GM23338 (cell line): ENCODE measurements around the gene CLCN2. TPM values are rescaled to one million over a fixed set of nuclear protein-coding genes. Genes with fewer than 3 reads are reported as not detected.

Source experiments
- ATAC-seq: fragments of 200-7000 bp; cut with Tn5 transposase; 3 replicates; pipeline ENCODE4 v1.9.1; 2020
- DNase-seq: peaks from one replicate; pipeline ENCODE4 v3.0.0-alpha.2; 2015; ENCODE audit warnings: low spot score
- H2AFZ ChIP-seq: fragments of 200-600 bp; sonication (generic); 2 replicates; pipeline ENCODE4 v1.8.0; 2016; ENCODE audit warnings: antibody characterized with exemption, mild to moderate bottlenecking, moderate library complexity
- H3F3A ChIP-seq: fragments of 200-600 bp; sonication (generic); replicated peaks from 2 replicates; pipeline ENCODE4 v1.8.0; 2017; ENCODE audit warnings: antibody characterized with exemption, mixed run types, low read depth
- H3K27ac ChIP-seq: fragments of 200-600 bp; sonication (generic); 2 replicates; pipeline ENCODE4 v1.6.1; 2016; ENCODE audit warnings: low read depth
- H3K27me3 ChIP-seq: fragments of 200-600 bp; sonication (generic); 2 replicates; pipeline ENCODE4 v1.8.0; 2016; ENCODE audit warnings: mild to moderate bottlenecking, mixed run types, moderate library complexity; ENCODE audit not compliant: insufficient read depth
- H3K36me3 ChIP-seq: fragments of 200-600 bp; sonication (generic); 2 replicates; pipeline ENCODE4 v1.8.0; 2016; ENCODE audit warnings: mild to moderate bottlenecking; ENCODE audit not compliant: insufficient read depth
- H3K4me1 ChIP-seq: fragments of 200-600 bp; sonication (generic); 2 replicates; pipeline ENCODE4 v1.8.0; 2016; ENCODE audit warnings: mild to moderate bottlenecking, moderate library complexity; ENCODE audit not compliant: insufficient read depth
- H3K4me2 ChIP-seq: fragments of 200-600 bp; sonication (generic); 2 replicates; pipeline ENCODE4 v1.7.1; 2017; ENCODE audit warnings: mixed run types
- H3K4me3 ChIP-seq: fragments of 200-600 bp; sonication (generic); 2 replicates; pipeline ENCODE4 v1.6.1; 2016; ENCODE audit warnings: mixed run types
- H3K79me2 ChIP-seq: fragments of 200-600 bp; sonication (generic); replicated peaks from 2 replicates; pipeline ENCODE4 v1.8.0; 2017; ENCODE audit warnings: mild to moderate bottlenecking; ENCODE audit not compliant: insufficient read depth
- H3K9me2 ChIP-seq: fragments of 200-600 bp; sonication (generic); 2 replicates; pipeline ENCODE4 v1.8.0; 2017; ENCODE audit not compliant: insufficient read depth
- H4K20me1 ChIP-seq: fragments of 200-600 bp; sonication (generic); replicated peaks from 2 replicates; pipeline ENCODE4 v1.8.0; 2017; ENCODE audit warnings: mild to moderate bottlenecking; ENCODE audit not compliant: insufficient read depth
- H3K27ac Mint-ChIP-seq: 2 replicates; pipeline ENCODE4 v1.8.0; 2020; ENCODE audit warnings: inconsistent platforms, mild to moderate bottlenecking, moderate library complexity, mixed read lengths
- H3K27me3 Mint-ChIP-seq: 3 replicates; pipeline ENCODE4 v1.8.0; 2022; ENCODE audit warnings: low read depth, mild to moderate bottlenecking, moderate library complexity, mixed read lengths, inconsistent platforms; ENCODE audit not compliant: insufficient read depth, poor library complexity
- H3K36me3 Mint-ChIP-seq: 3 replicates; pipeline ENCODE4 v1.8.0; 2021; ENCODE audit warnings: low read depth, mild to moderate bottlenecking, inconsistent platforms, moderate library complexity, mixed read lengths
- H3K4me1 Mint-ChIP-seq: 3 replicates; pipeline ENCODE4 v1.8.0; 2020; ENCODE audit warnings: mild to moderate bottlenecking, inconsistent platforms, mixed read lengths
- H3K4me3 Mint-ChIP-seq: 3 replicates; pipeline ENCODE4 v1.8.0; 2021; ENCODE audit warnings: moderate library complexity, mild to moderate bottlenecking, inconsistent platforms, mixed read lengths
- H3K9me3 Mint-ChIP-seq: 3 replicates; pipeline ENCODE4 v1.8.0; 2020; ENCODE audit warnings: moderate library complexity, mild to moderate bottlenecking, inconsistent platforms, mixed read lengths
- CREB1 ChIP-seq: fragments of 250-450 bp; sonication (Bioruptor Pico); IDR thresholded peaks from 2 replicates; pipeline ENCODE4 v1.5.0; 2020; ENCODE audit warnings: low read depth, mild to moderate bottlenecking, moderate library complexity
- EZH2 ChIP-seq: fragments of 200-600 bp; sonication (generic); IDR thresholded peaks from one replicate; pipeline ENCODE4 v1.8.0; 2017; ENCODE audit warnings: antibody characterized with exemption, mild to moderate bottlenecking, low read depth; ENCODE audit not compliant: unreplicated experiment
- EZH2phosphoT487 ChIP-seq: fragments of 200-600 bp; sonication (generic); IDR thresholded peaks from one replicate; pipeline ENCODE4 v1.8.1; 2018; ENCODE audit warnings: antibody characterized with exemption; ENCODE audit not compliant: unreplicated experiment
- JUNB ChIP-seq: IDR thresholded peaks from one replicate; pipeline ENCODE4 v1.6.1; 2016; ENCODE audit warnings: antibody characterized with exemption; ENCODE audit not compliant: unreplicated experiment
- NANOG ChIP-seq: IDR thresholded peaks from 2 replicates; pipeline ENCODE4 v1.6.1; 2016; ENCODE audit warnings: antibody characterized with exemption, borderline replicate concordance
- POLR2AphosphoS5 ChIP-seq: IDR thresholded peaks from 2 replicates; pipeline ENCODE4 v1.6.1; 2016; ENCODE audit warnings: antibody characterized with exemption, low read depth
- STAT1 ChIP-seq: IDR thresholded peaks from one replicate; pipeline ENCODE4 v1.6.1; 2016; ENCODE audit warnings: antibody characterized with exemption; ENCODE audit not compliant: unreplicated experiment
- ZNF114 ChIP-seq: fragments of 250-450 bp; sonication (Bioruptor Pico); IDR thresholded peaks from 2 replicates; pipeline ENCODE4 v1.5.0; 2020; ENCODE audit warnings: mild to moderate bottlenecking, moderate library complexity
- ZNF331 ChIP-seq: fragments of 250-450 bp; sonication (Bioruptor Pico); IDR thresholded peaks from 2 replicates; pipeline ENCODE4 v1.5.0; 2020; ENCODE audit warnings: low read depth, mild to moderate bottlenecking, moderate library complexity
- polyA plus RNA-seq: library from polyadenylated mRNA; unstranded; fragments of >200 nt; fragmentation: Nextera tagmentation; extraction: Ambion mirVana; gene quantifications from 2 replicates; pipeline ENCODE4 v1.2.1, GENCODE V29; 2016
- total RNA-seq: library from RNA; depleted of rRNA; stranded (reverse); fragments of >200 nt; shearing (Covaris generic); gene quantifications from 2 replicates; pipeline ENCODE4 v1.2.3, GENCODE V29; 2014
- TF ChIP-seq, protein P1 (sequence below): IDR thresholded peaks from one replicate; pipeline ENCODE4 v1.6.1; 2018; ENCODE audit warnings: antibody characterized with exemption; ENCODE audit not compliant: unreplicated experiment
- TF ChIP-seq, protein P2 (sequence below): IDR thresholded peaks from 2 replicates; pipeline ENCODE4 v1.6.1; 2016; ENCODE audit warnings: antibody characterized with exemption
- TF ChIP-seq, protein P3 (sequence below), 2 experiments: fragments of 200-600 bp in 1 of 2; sonication (generic) in 1 of 2; conservative IDR thresholded peaks; 2 replicates each; pipeline versions ENCODE4 v1.5.1 to v1.6.1; 2016 to 2017; ENCODE audit warnings: antibody characterized with exemption in 2 of 2, low read depth in 2 of 2, mild to moderate bottlenecking in 2 of 2, moderate library complexity in 1 of 2

Gene CLCN2
- total and polyA plus RNA-seq, 2 experiments from 2014 or later, result 7.0 to 9.2 TPM

DNA sequence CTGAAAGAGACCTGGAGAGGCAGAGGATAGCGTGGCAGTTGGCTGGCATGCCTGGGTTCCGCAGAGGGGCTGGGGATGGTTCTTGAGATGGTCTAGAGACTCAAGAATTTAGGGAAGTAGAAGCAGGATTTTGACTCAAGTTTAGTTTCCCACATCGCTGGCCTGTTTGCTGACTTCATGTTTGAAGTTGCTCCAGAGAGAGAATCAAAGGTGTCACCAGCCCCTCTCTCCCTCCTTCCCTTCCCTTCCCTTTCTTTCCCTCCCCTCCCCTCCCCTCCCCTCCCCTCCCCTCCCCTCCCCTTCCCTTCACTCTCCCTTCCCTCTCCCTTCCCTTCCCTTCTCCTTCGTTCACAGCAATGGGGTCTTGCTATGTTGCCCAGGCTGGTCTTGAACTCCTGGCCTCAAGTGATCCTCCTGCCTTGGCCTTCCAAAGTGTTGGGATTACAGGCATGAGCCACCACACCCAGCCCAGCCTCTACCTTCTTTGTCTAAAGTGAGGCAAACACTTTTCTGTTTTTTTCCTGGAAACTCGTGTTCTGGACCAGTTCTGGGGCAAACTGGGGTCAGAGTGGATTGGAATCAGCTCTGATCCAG, 28.6 kb upstream of the CLCN2 start (continued):
- TF ChIP-seq, protein P1, sequence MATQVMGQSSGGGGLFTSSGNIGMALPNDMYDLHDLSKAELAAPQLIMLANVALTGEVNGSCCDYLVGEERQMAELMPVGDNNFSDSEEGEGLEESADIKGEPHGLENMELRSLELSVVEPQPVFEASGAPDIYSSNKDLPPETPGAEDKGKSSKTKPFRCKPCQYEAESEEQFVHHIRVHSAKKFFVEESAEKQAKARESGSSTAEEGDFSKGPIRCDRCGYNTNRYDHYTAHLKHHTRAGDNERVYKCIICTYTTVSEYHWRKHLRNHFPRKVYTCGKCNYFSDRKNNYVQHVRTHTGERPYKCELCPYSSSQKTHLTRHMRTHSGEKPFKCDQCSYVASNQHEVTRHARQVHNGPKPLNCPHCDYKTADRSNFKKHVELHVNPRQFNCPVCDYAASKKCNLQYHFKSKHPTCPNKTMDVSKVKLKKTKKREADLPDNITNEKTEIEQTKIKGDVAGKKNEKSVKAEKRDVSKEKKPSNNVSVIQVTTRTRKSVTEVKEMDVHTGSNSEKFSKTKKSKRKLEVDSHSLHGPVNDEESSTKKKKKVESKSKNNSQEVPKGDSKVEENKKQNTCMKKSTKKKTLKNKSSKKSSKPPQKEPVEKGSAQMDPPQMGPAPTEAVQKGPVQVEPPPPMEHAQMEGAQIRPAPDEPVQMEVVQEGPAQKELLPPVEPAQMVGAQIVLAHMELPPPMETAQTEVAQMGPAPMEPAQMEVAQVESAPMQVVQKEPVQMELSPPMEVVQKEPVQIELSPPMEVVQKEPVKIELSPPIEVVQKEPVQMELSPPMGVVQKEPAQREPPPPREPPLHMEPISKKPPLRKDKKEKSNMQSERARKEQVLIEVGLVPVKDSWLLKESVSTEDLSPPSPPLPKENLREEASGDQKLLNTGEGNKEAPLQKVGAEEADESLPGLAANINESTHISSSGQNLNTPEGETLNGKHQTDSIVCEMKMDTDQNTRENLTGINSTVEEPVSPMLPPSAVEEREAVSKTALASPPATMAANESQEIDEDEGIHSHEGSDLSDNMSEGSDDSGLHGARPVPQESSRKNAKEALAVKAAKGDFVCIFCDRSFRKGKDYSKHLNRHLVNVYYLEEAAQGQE, result no peak
- no peak for TF ChIP-seq POLR2AphosphoS5

DNA sequence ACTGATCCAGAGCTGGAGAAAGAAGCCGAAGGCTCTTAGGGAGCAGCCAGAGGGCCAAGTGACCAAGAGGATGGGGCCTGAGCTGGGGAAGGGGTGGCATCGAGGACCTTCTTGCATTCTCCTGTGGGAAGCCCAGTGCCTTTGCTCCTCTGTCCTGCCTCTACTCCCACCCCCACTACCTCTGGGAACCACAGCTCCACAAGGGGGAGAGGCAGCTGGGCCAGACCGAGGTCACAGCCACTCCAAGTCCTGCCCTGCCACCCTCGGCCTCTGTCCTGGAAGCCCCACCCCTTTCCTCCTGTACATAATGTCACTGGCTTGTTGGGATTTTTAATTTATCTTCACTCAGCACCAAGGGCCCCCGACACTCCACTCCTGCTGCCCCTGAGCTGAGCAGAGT, 28.0 kb upstream of the CLCN2 start:
- Histone ChIP-seq H3K4me2 (no peak overlapping the region), H3K27ac (no peak overlapping the region), H3K79me2 (no peaks in the 10 kb centered on the region), H2AFZ (no peak overlapping the region), H3K36me3 (no peaks in the 10 kb centered on the region), H4K20me1 (no peaks in the 10 kb centered on the region), H3K9me2 (no peaks in the 10 kb centered on the region), H3K27me3 (0 out of 2 replicates have a peak, but pooled peaks cover 5% of the 10 kb centered on the region), H3K4me3 (no peak overlapping the region), H3F3A (no peaks in the 10 kb centered on the region), H3K4me1 (no peaks in the 10 kb centered on the region; the same call in 1 of the 2 replicates)
- Mint-ChIP-seq H3K4me3 (no peak overlapping the region), H3K27me3 (peaks cover 5% of the 10 kb centered on the region), H3K9me3 (no peaks in the 10 kb centered on the region), H3K36me3 (no peaks in the 10 kb centered on the region), H3K4me1 (peaks cover 5% of the 10 kb centered on the region; the same call in 2 of the 3 replicates), H3K27ac (no peak overlapping the region)
- ATAC-seq (peak; percentile 17; the same call in 1 of the 3 replicates), DNase-seq (no peak)
- TF ChIP-seq ZNF331 (CRISPR knock-in tag), result no peak
- no peak for TF ChIP-seq EZH2
- TF ChIP-seq CREB1 (CRISPR knock-in tag), result no peak
- TF ChIP-seq, protein P2, sequence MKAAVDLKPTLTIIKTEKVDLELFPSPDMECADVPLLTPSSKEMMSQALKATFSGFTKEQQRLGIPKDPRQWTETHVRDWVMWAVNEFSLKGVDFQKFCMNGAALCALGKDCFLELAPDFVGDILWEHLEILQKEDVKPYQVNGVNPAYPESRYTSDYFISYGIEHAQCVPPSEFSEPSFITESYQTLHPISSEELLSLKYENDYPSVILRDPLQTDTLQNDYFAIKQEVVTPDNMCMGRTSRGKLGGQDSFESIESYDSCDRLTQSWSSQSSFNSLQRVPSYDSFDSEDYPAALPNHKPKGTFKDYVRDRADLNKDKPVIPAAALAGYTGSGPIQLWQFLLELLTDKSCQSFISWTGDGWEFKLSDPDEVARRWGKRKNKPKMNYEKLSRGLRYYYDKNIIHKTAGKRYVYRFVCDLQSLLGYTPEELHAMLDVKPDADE, result no peak
- TF ChIP-seq ZNF114 (CRISPR knock-in tag), result no peak
- no peak for TF ChIP-seq EZH2phosphoT487
- TF ChIP-seq JUNB, result no peak
- TF ChIP-seq, protein P1, result no peak
- TF ChIP-seq, protein P3, sequence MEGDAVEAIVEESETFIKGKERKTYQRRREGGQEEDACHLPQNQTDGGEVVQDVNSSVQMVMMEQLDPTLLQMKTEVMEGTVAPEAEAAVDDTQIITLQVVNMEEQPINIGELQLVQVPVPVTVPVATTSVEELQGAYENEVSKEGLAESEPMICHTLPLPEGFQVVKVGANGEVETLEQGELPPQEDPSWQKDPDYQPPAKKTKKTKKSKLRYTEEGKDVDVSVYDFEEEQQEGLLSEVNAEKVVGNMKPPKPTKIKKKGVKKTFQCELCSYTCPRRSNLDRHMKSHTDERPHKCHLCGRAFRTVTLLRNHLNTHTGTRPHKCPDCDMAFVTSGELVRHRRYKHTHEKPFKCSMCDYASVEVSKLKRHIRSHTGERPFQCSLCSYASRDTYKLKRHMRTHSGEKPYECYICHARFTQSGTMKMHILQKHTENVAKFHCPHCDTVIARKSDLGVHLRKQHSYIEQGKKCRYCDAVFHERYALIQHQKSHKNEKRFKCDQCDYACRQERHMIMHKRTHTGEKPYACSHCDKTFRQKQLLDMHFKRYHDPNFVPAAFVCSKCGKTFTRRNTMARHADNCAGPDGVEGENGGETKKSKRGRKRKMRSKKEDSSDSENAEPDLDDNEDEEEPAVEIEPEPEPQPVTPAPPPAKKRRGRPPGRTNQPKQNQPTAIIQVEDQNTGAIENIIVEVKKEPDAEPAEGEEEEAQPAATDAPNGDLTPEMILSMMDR (conservative IDR thresholded peaks at IDR 0.05; ENCODE audit: low read depth in 2 of 2), result no peak
- no peak for TF ChIP-seq STAT1
- no peak for TF ChIP-seq POLR2AphosphoS5
- no peak for TF ChIP-seq NANOG
